Measurements from ENCODE around the gene SMARCC1.

- TF ChIP-seq USF2 (IDR thresholded peaks at IDR 0.05; ENCODE audit: low read depth, low read length) (no peak), CEBPB (IDR thresholded peaks at IDR 0.05; ENCODE audit: low read depth, low read length) (no peak), CTCF (conservative IDR thresholded peaks at IDR 0.05; ENCODE audit: low read depth, low read length) (no peak), POLR2A (IDR thresholded peaks at IDR 0.05; ENCODE audit: low read depth, low read length) (no peak), NFE2L2 (IDR thresholded peaks at IDR 0.05; ENCODE audit: low read depth, low read length) (no peak), RAD21 (IDR thresholded peaks at IDR 0.05; ENCODE audit: low read length) (no peak)
Observed at GRCh38 chr3:47578691-47579632, 202.7 kb downstream of the SMARCC1 start, which contains the start of gene CSPG5.
